Measurements from ENCODE around the gene TNFRSF1A. TPM values are rescaled to one million over a fixed set of nuclear protein-coding genes. Genes with fewer than 3 reads are reported as not detected.

TNFRSF1A gene
- total and polyA plus RNA-seq, 2 of the 13 experiments (the other 11 are each of a cell fraction or from before 2014, with no cell fraction given), result 41.5 to 61.2 TPM

GRCh38 chr12:6383572-6384498, 42.0 kb upstream of the TNFRSF1A start, which contains the start of gene LTBR (continued):
- peak; percentile 76; the same call in 1 of the 2 replicates for TF ChIP-seq NFKB2 (CRISPR knock-in tag; IDR thresholded peaks at IDR 0.05; ENCODE audit: borderline replicate concordance)
- TF ChIP-seq POLR2AphosphoS2 (IDR thresholded peaks at IDR 0.05; ENCODE audit: low read depth, low read length), result no peak
- peak; percentile 85 to 93 for TF ChIP-seq HMGXB4 (CRISPR knock-in tag; IDR thresholded peaks at IDR 0.05; ENCODE audit: borderline replicate concordance in 1 of 2, low read depth in 1 of 2)
- no peak for TF ChIP-seq U2AF1 (optimal IDR thresholded peaks at IDR 0.05; ENCODE audit: low read depth, low read length)
- TF ChIP-seq KMT2B (CRISPR knock-in tag; IDR thresholded peaks at IDR 0.05), result peak; percentile 79; the same call in 1 of the 2 replicates
- no peak; the same call in 1 of the 2 replicates for TF ChIP-seq SMC3 (IDR thresholded peaks at IDR 0.05; ENCODE audit: low read length)
- 0 out of 2 replicates have a peak, but pooled peaks have one; percentile 17 for TF ChIP-seq ZNF329 (CRISPR knock-in tag; IDR thresholded peaks at IDR 0.05; ENCODE audit: low read depth)
- TF ChIP-seq FOXM1 (CRISPR knock-in tag; IDR thresholded peaks at IDR 0.05), result no peak
- no peak for TF ChIP-seq ZNF605 (CRISPR knock-in tag; IDR thresholded peaks at IDR 0.05)
- TF ChIP-seq ZBTB14 (CRISPR knock-in tag; IDR thresholded peaks at IDR 0.05), result no peak
- no peak for TF ChIP-seq XBP1 (CRISPR knock-in tag; IDR thresholded peaks at IDR 0.05)
- TF ChIP-seq KDM4B (CRISPR knock-in tag; IDR thresholded peaks at IDR 0.05), result peak; percentile 94
- no peak for TF ChIP-seq ZNF766 (CRISPR knock-in tag; IDR thresholded peaks at IDR 0.05; ENCODE audit: borderline replicate concordance)
- peak; percentile 63 for TF ChIP-seq RFXAP (CRISPR knock-in tag; IDR thresholded peaks at IDR 0.05; ENCODE audit: borderline replicate concordance)
- peak; percentile 97 for TF ChIP-seq ZBED4 (CRISPR knock-in tag; IDR thresholded peaks at IDR 0.05; ENCODE audit: borderline replicate concordance)
- TF ChIP-seq BORCS8-MEF2B (CRISPR knock-in tag; IDR thresholded peaks at IDR 0.05), result peak; percentile 95
- peak; percentile 78; the same call in 1 of the 2 replicates for TF ChIP-seq ZNF503 (CRISPR knock-in tag; IDR thresholded peaks at IDR 0.05)
- peak; percentile 91 for TF ChIP-seq CBFB (CRISPR knock-in tag; IDR thresholded peaks at IDR 0.05)
- peak; percentile 58 for TF ChIP-seq ZNF816 (CRISPR knock-in tag; IDR thresholded peaks at IDR 0.05; ENCODE audit: borderline replicate concordance)
- TF ChIP-seq RBFOX2 (IDR thresholded peaks at IDR 0.05; ENCODE audit: low read depth, low read length), result peak; percentile 97
